ENCODE data around the gene IGSF5. TPM values are rescaled to one million over a fixed set of nuclear protein-coding genes. Genes with fewer than 3 reads are reported as not detected.
A peak's percentile ranks its signal among the peaks of the same experiment; 100 is the strongest.

IGSF5 gene
- total and polyA plus RNA-seq, 9 of the 15 experiments (the other 6 are each of a cell fraction or from before 2014, with no cell fraction given) = not detected

DNA sequence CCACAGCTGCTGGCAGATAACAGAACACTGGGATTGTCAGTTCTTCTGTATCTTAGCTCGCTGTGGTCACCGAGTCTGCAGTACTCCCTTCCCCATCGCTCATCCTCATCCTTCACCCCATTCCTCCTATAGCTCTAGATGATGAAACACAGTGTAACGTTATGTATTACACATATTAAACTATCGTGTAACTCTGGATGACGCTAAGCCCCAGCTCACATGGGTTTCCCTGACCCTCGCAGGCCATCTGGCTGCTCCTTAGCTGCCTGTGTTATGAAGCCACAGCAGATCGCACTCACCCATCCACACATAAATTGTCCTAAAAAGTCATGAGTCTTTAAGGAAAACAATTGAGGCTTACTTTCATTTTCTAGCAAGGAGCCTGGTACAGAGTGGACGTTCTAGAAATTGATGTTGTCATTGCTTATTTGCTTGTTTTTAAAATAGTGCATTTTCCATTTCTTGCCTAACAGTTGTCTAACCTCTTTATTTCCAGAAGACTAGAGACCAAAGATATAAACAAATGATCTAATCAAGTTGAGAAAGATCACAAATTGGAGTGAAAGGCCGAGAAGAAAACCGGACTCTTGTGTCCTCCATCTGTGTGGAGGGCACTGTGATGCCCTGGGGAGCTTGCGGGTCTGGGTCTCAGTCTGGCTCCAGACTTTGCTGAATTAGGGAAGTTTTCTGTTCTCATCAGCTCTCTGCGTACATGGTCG, 97.9 kb downstream of the IGSF5 start (continued):
- peak; percentile 46 for TF ChIP-seq ETV1 (tag; conservative IDR thresholded peaks at IDR 0.05; ENCODE audit: low read depth)
- TF ChIP-seq, protein P1, sequence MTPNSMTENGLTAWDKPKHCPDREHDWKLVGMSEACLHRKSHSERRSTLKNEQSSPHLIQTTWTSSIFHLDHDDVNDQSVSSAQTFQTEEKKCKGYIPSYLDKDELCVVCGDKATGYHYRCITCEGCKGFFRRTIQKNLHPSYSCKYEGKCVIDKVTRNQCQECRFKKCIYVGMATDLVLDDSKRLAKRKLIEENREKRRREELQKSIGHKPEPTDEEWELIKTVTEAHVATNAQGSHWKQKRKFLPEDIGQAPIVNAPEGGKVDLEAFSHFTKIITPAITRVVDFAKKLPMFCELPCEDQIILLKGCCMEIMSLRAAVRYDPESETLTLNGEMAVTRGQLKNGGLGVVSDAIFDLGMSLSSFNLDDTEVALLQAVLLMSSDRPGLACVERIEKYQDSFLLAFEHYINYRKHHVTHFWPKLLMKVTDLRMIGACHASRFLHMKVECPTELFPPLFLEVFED (CRISPR knock-in tag; conservative IDR thresholded peaks at IDR 0.05) = 0 out of 2 replicates have a peak, but pooled peaks have one; percentile 37
- peak; percentile 18; the same call in 1 of the 2 replicates for TF ChIP-seq JUN (IDR thresholded peaks at IDR 0.05; ENCODE audit: borderline replicate concordance, low read depth, low read length)
- TF ChIP-seq JUN (CRISPR knock-in tag; IDR thresholded peaks at IDR 0.05; ENCODE audit: borderline replicate concordance) = no peak
- TF ChIP-seq HNRNPLL (IDR thresholded peaks at IDR 0.05; ENCODE audit: low read depth, low read length, poor library complexity, severe bottlenecking) = no peak
- TF ChIP-seq CEBPG (CRISPR knock-in tag; IDR thresholded peaks at IDR 0.05) = no peak
- peak; percentile 69 to 96 for TF ChIP-seq CEBPG (tag; conservative IDR thresholded peaks at IDR 0.05 in 1 of 2, IDR thresholded peaks at IDR 0.05 in 1 of 2)
- TF ChIP-seq CTBP1 (IDR thresholded peaks at IDR 0.05; ENCODE audit: borderline replicate concordance) = peak; percentile 73; the same call in 1 of the 2 replicates
- TF ChIP-seq LEF1 (IDR thresholded peaks at IDR 0.05) = no peak
- TF ChIP-seq, protein P2, sequence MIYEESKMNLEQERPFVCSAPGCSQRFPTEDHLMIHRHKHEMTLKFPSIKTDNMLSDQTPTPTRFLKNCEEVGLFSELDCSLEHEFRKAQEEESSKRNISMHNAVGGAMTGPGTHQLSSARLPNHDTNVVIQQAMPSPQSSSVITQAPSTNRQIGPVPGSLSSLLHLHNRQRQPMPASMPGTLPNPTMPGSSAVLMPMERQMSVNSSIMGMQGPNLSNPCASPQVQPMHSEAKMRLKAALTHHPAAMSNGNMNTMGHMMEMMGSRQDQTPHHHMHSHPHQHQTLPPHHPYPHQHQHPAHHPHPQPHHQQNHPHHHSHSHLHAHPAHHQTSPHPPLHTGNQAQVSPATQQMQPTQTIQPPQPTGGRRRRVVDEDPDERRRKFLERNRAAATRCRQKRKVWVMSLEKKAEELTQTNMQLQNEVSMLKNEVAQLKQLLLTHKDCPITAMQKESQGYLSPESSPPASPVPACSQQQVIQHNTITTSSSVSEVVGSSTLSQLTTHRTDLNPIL (CRISPR knock-in tag; IDR thresholded peaks at IDR 0.05) = 0 out of 2 replicates have a peak, but pooled peaks have one; percentile 40
- TF ChIP-seq POLR2H (tag; IDR thresholded peaks at IDR 0.05; ENCODE audit: low read depth) = peak; percentile 74
- TF ChIP-seq MYNN (IDR thresholded peaks at IDR 0.05) = no peak
- no peak for TF ChIP-seq MYNN (CRISPR knock-in tag; IDR thresholded peaks at IDR 0.05)
- TF ChIP-seq, protein P3, sequence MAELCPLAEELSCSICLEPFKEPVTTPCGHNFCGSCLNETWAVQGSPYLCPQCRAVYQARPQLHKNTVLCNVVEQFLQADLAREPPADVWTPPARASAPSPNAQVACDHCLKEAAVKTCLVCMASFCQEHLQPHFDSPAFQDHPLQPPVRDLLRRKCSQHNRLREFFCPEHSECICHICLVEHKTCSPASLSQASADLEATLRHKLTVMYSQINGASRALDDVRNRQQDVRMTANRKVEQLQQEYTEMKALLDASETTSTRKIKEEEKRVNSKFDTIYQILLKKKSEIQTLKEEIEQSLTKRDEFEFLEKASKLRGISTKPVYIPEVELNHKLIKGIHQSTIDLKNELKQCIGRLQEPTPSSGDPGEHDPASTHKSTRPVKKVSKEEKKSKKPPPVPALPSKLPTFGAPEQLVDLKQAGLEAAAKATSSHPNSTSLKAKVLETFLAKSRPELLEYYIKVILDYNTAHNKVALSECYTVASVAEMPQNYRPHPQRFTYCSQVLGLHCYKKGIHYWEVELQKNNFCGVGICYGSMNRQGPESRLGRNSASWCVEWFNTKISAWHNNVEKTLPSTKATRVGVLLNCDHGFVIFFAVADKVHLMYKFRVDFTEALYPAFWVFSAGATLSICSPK (IDR thresholded peaks at IDR 0.05; ENCODE audit: borderline replicate concordance) = no peak
- no peak for TF ChIP-seq NUFIP1 (IDR thresholded peaks at IDR 0.05; ENCODE audit: partially characterized antibody)
- TF ChIP-seq SMARCB1 (IDR thresholded peaks at IDR 0.05; ENCODE audit: insufficient read length, low read depth) = no peak
- TF ChIP-seq ZNF134 (CRISPR knock-in tag; conservative IDR thresholded peaks at IDR 0.05) = no peak
- no peak for TF ChIP-seq MCM2 (IDR thresholded peaks at IDR 0.05; ENCODE audit: low read depth)
- TF ChIP-seq ZNF175 (CRISPR knock-in tag; IDR thresholded peaks at IDR 0.05; ENCODE audit: low read depth) = peak; percentile 93
- TF ChIP-seq PURB (CRISPR knock-in tag; IDR thresholded peaks at IDR 0.05; ENCODE audit: low read depth) = no peak
- no peak for TF ChIP-seq BACH1 (tag; IDR thresholded peaks at IDR 0.05)
- no peak for TF ChIP-seq NR3C1 (CRISPR knock-in tag; IDR thresholded peaks at IDR 0.05)
- no peak for TF ChIP-seq SRSF1 (IDR thresholded peaks at IDR 0.05; ENCODE audit: low read depth, low read length)
- peak; percentile 23; the same call in 1 of the 2 replicates for TF ChIP-seq ZNF41 (CRISPR knock-in tag; conservative IDR thresholded peaks at IDR 0.05)
